Astrocyte (in vitro differentiated cells and primary cell): ENCODE results near the gene HERPUD1. TPM values are rescaled to one million over a fixed set of nuclear protein-coding genes. Genes with fewer than 3 reads are reported as not detected.

ENCODE experiments used
- DNase-seq: peaks from one replicate; pipeline ENCODE4 v3.0.0-alpha.2; 2010; ENCODE audit warnings: low read depth
- FAIRE-seq: peaks from 2 replicates; lab custom pipeline; 2011; peaks lifted over from hg19 to GRCh38; lab: Jason Lieb, UNC
- H2AFZ ChIP-seq: 2 replicates; pipeline ENCODE4 v1.6.0; 2012; ENCODE audit warnings: low read depth, low read length, inconsistent platforms
- H3K27ac ChIP-seq: 2 replicates; pipeline ENCODE4 v1.5.1; 2011; ENCODE audit warnings: low read depth, low read length, inconsistent platforms
- H3K27me3 ChIP-seq: 2 replicates; pipeline ENCODE4 v1.6.0; 2011; ENCODE audit warnings: low read length, inconsistent platforms; ENCODE audit not compliant: insufficient read depth
- H3K36me3 ChIP-seq: 2 replicates; pipeline ENCODE4 v1.5.1; 2011; ENCODE audit warnings: low read length, inconsistent platforms; ENCODE audit not compliant: insufficient read depth
- H3K4me1 ChIP-seq: 2 replicates; pipeline ENCODE4 v1.5.1; 2011; ENCODE audit warnings: low read length, inconsistent platforms; ENCODE audit not compliant: insufficient read depth
- H3K4me2 ChIP-seq: 2 replicates; pipeline ENCODE4 v1.6.0; 2012; ENCODE audit warnings: low read length, inconsistent platforms
- H3K4me3 ChIP-seq: 2 replicates; pipeline ENCODE4 v1.5.1; 2011; ENCODE audit warnings: low read depth, mild to moderate bottlenecking, low read length, inconsistent platforms; ENCODE audit not compliant: insufficient read depth
- H3K79me2 ChIP-seq: 2 replicates; pipeline ENCODE4 v1.6.0; 2012; ENCODE audit warnings: mild to moderate bottlenecking, low read length, inconsistent platforms; ENCODE audit not compliant: insufficient read depth
- H3K9ac ChIP-seq: 2 replicates; pipeline ENCODE4 v1.6.0; 2012; ENCODE audit warnings: mild to moderate bottlenecking, low read length, inconsistent platforms
- H3K9me3 ChIP-seq: 2 replicates; pipeline ENCODE4 v1.5.1; 2012; ENCODE audit warnings: low read depth, mild to moderate bottlenecking, low read length, inconsistent platforms; ENCODE audit not compliant: insufficient read depth
- H4K20me1 ChIP-seq: 2 replicates; pipeline ENCODE4 v1.6.0; 2012; ENCODE audit warnings: low read length, inconsistent platforms; ENCODE audit not compliant: insufficient read depth
- H3K27ac Mint-ChIP-seq: one replicate; pipeline ENCODE4 v1.8.0; 2021; ENCODE audit warnings: mild to moderate bottlenecking, mixed read lengths; ENCODE audit not compliant: unreplicated experiment
- H3K27me3 Mint-ChIP-seq: one replicate; pipeline ENCODE4 v1.8.0; 2021; ENCODE audit warnings: low read depth, mixed read lengths; ENCODE audit not compliant: unreplicated experiment
- H3K36me3 Mint-ChIP-seq: one replicate; pipeline ENCODE4 v1.8.0; 2021; ENCODE audit warnings: low read depth, mixed read lengths; ENCODE audit not compliant: unreplicated experiment
- H3K4me1 Mint-ChIP-seq: one replicate; pipeline ENCODE4 v1.8.0; 2021; ENCODE audit warnings: low read depth, mixed read lengths; ENCODE audit not compliant: unreplicated experiment
- H3K4me3 Mint-ChIP-seq: one replicate; pipeline ENCODE4 v1.8.0; 2021; ENCODE audit warnings: mild to moderate bottlenecking, moderate library complexity, mixed read lengths; ENCODE audit not compliant: unreplicated experiment
- H3K9me3 Mint-ChIP-seq: one replicate; pipeline ENCODE4 v1.8.0; 2021; ENCODE audit warnings: mild to moderate bottlenecking, mixed read lengths; ENCODE audit not compliant: unreplicated experiment
- CTCF ChIP-seq: IDR thresholded peaks from 2 replicates; pipeline ENCODE4 v1.5.1; 2011; ENCODE audit warnings: low read depth, mild to moderate bottlenecking, inconsistent platforms, low read length, moderate library complexity; ENCODE audit not compliant: insufficient read depth
- EZH2 ChIP-seq: IDR thresholded peaks from 2 replicates; pipeline ENCODE4 v1.6.1; 2012; ENCODE audit warnings: mild to moderate bottlenecking, low read length, inconsistent platforms; ENCODE audit not compliant: insufficient read depth
- total RNA-seq: library from RNA; stranded (reverse); gene quantifications from 2 replicates; pipeline ENCODE4 v1.2.1, GENCODE V29; 2021

HERPUD1 gene
- total RNA-seq, 1 donor from 2014 or later: 234 TPM

- Mint-ChIP-seq H3K9me3 (no peaks in the 10 kb centered on the region), H3K4me3 (peak overlapping the region; percentile 61), H3K36me3 (peaks cover 41% of the 10 kb centered on the region), H3K27me3 (no peaks in the 10 kb centered on the region), H3K27ac (peak overlapping the region; percentile 89), H3K4me1 (peaks cover 57% of the 10 kb centered on the region)
- DNase-seq: no peak
- H3K27ac ChIP-seq: no peak overlapping the region
- peaks cover 86% of the 10 kb centered on the region for H3K36me3 ChIP-seq
- H3K4me2 ChIP-seq: no peak overlapping the region
- H3K9me3 ChIP-seq: no peaks in the 10 kb centered on the region
- peaks cover 2% of the 10 kb centered on the region for H3K4me1 ChIP-seq
- peaks cover 65% of the 10 kb centered on the region for H3K79me2 ChIP-seq
- no peaks in the 10 kb centered on the region for H3K27me3 ChIP-seq
- no peak for TF ChIP-seq CTCF
- no peak overlapping the region for H2AFZ ChIP-seq
- no peak for FAIRE-seq
- H4K20me1 ChIP-seq: peaks cover 98% of the 10 kb centered on the region
- no peak overlapping the region for H3K4me3 ChIP-seq
- H3K9ac ChIP-seq: no peak overlapping the region
Observed at GRCh38 chr16:56938664-56939513, 6.9 kb downstream of the HERPUD1 start.

GRCh38 chr16:56939801-56940200 lies 7.9 kb downstream of the HERPUD1 start:
- H3K27me3 ChIP-seq: no peaks in the 10 kb centered on the region
- TF ChIP-seq EZH2 (no peak), CTCF (no peak)
- H3K27ac ChIP-seq: no peak overlapping the region
- H3K9me3 ChIP-seq: no peaks in the 10 kb centered on the region
- H3K79me2 ChIP-seq: peaks cover 56% of the 10 kb centered on the region
- no peak overlapping the region for H3K4me3 ChIP-seq
- FAIRE-seq (no peak), DNase-seq (no peak)
- peak overlapping the region; percentile 58 for H3K27ac Mint-ChIP-seq
- H2AFZ ChIP-seq: no peak overlapping the region
- peaks cover 89% of the 10 kb centered on the region for H3K36me3 ChIP-seq
- no peak overlapping the region for H3K9ac ChIP-seq
- H3K4me2 ChIP-seq: no peak overlapping the region
- H3K4me1 ChIP-seq: peaks cover 4% of the 10 kb centered on the region
- no peaks in the 10 kb centered on the region for H3K9me3 Mint-ChIP-seq
- H4K20me1 ChIP-seq: peaks cover 99% of the 10 kb centered on the region
- H3K4me3 Mint-ChIP-seq: peak overlapping the region; percentile 62
- H3K36me3 Mint-ChIP-seq: peaks cover 36% of the 10 kb centered on the region
- peaks cover 60% of the 10 kb centered on the region for H3K4me1 Mint-ChIP-seq
- H3K27me3 Mint-ChIP-seq: no peaks in the 10 kb centered on the region

GRCh38 chr16:56941092-56941491 lies 9.2 kb downstream of the HERPUD1 start:
- H3K36me3 Mint-ChIP-seq: peaks cover 33% of the 10 kb centered on the region
- Histone ChIP-seq H3K27ac (no peak overlapping the region), H3K36me3 (peaks cover 87% of the 10 kb centered on the region), H3K4me3 (no peak overlapping the region), H3K79me2 (peaks cover 43% of the 10 kb centered on the region), H3K9ac (peak overlapping the region; percentile 22), H3K9me3 (no peaks in the 10 kb centered on the region), H2AFZ (no peak overlapping the region), H3K4me1 (peaks cover 9% of the 10 kb centered on the region), H3K4me2 (no peak overlapping the region), H3K27me3 (no peaks in the 10 kb centered on the region), H4K20me1 (peaks cover 93% of the 10 kb centered on the region)
- TF ChIP-seq EZH2 (no peak), CTCF (no peak)
- no peak for DNase-seq
- H3K4me1 Mint-ChIP-seq: peaks cover 52% of the 10 kb centered on the region
- no peaks in the 10 kb centered on the region for H3K27me3 Mint-ChIP-seq
- H3K4me3 Mint-ChIP-seq: no peak overlapping the region
- no peaks in the 10 kb centered on the region for H3K9me3 Mint-ChIP-seq
- FAIRE-seq: no peak
- H3K27ac Mint-ChIP-seq: no peak overlapping the region
